ENCODE results near the gene SLC25A27. TPM values are rescaled to one million over a fixed set of nuclear protein-coding genes. Genes with fewer than 3 reads are reported as not detected.

The SLC25A27 gene
- total and polyA plus RNA-seq, 2 of the 4 experiments (the other 2 are of a cell fraction), result 1.3 TPM; not detected in 1

DNA sequence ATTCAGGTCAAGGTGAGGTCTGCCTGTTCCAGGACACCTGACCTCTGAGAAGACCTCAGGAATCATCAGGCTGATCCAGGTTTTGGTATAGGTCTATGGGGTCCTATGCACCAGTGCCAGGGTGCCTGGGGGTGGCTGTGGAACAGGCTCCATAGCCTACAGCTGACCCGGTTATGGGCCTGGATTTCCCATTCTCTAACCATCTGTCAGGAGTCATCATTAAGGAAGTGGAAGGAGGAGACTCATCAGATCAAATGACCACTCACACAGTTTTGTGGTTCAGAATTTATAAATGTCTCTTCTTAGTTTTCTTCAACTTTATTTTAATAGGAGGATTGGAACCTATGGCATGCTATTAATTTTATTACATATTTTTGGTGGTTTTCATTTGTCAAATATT lies 67.6 kb downstream of the SLC25A27 start:
- H4K8ac ChIP-seq (ENCODE audit: low read depth in 2 of 2, low read length in 2 of 2), result no peak overlapping the region
- no peak overlapping the region for H2BK15ac ChIP-seq (ENCODE audit: low read depth, low read length)
- no peaks in the 10 kb centered on the region for H3K79me1 ChIP-seq (ENCODE audit: low read depth in 1 of 2, low read length in 2 of 2)
- POLR2A ChIA-PET (ENCODE audit: unreplicated experiment), result no interaction called here
- intact Hi-C loops (cut with micrococcal nuclease), result no loop called here
- no peak overlapping the region for H2BK5ac ChIP-seq (ENCODE audit: low read depth, low read length, poor library complexity, severe bottlenecking)
- no peak overlapping the region for H2AK5ac ChIP-seq (ENCODE audit: low read depth, low read length)
- H2BK20ac ChIP-seq (ENCODE audit: low read depth, low read length), result no peak overlapping the region
- H3K56ac ChIP-seq (ENCODE audit: extremely low read depth, insufficient read depth, low read length), result no peak overlapping the region
- H3K36me3 ChIP-seq (ENCODE audit: control insufficient read depth, insufficient read depth, low read length), result no peaks in the 10 kb centered on the region
- no peaks in the 10 kb centered on the region for H3K9me3 ChIP-seq (ENCODE audit: control insufficient read depth, insufficient read depth, low read length)
- CTCF ChIA-PET, result no interaction called here
- no peak for ATAC-seq (ENCODE audit: low read depth)
- no peaks in the 10 kb centered on the region for H3K4me1 ChIP-seq (ENCODE audit: control insufficient read depth, insufficient read depth, low read length)
- WGBS, 2 experiments (ENCODE audit: extremely low coverage in 2 of 2, insufficient read length in 1 of 2), result no CpG with 5 or more reads among the region's 1 CpG
- no peak overlapping the region for H3K9ac ChIP-seq (ENCODE audit: low read depth, low read length)
- no peak overlapping the region for H3K27ac ChIP-seq (ENCODE audit: insufficient read depth, low read length)
- no peak overlapping the region for H2AFZ ChIP-seq (replicated peaks; ENCODE audit: low read length, poor library complexity)
- no peaks in the 10 kb centered on the region for H3K9me1 ChIP-seq (ENCODE audit: insufficient read depth, low read length)
- no peak overlapping the region for H3K23ac ChIP-seq (ENCODE audit: low read depth, low read length)
- H3K4me3 ChIP-seq (ENCODE audit: insufficient read depth, low read depth, low read length), result no peak overlapping the region
- H4K5ac ChIP-seq (ENCODE audit: low read depth, low read length), result no peak overlapping the region
- no peak overlapping the region for H3K18ac ChIP-seq (ENCODE audit: low read depth, low read length)
- H2AK9ac ChIP-seq (replicated peaks; ENCODE audit: low read depth, low read length, poor library complexity), result no peak overlapping the region
- H3K27me3 ChIP-seq (ENCODE audit: control insufficient read depth, insufficient read depth, low read length), result no peaks in the 10 kb centered on the region
- BruUV-seq (replicated peaks), result no TSS peak
- H3K4me2 ChIP-seq (ENCODE audit: low read depth, low read length), result no peak overlapping the region
- H3K14ac ChIP-seq (replicated peaks; ENCODE audit: low read depth, low read length), result no peak overlapping the region
- no peaks in the 10 kb centered on the region for H4K20me1 ChIP-seq (ENCODE audit: insufficient read depth, low read length)
- TF ChIP-seq POLR2A (IDR thresholded peaks at IDR 0.05; ENCODE audit: low read depth, low read length) (no peak), BHLHE40 (IDR thresholded peaks at IDR 0.05; ENCODE audit: low read depth, low read length) (no peak), RAD21 (IDR thresholded peaks at IDR 0.05; ENCODE audit: low read length) (no peak), CEBPB (IDR thresholded peaks at IDR 0.05; ENCODE audit: low read depth, low read length) (no peak), MXI1 (IDR thresholded peaks at IDR 0.05; ENCODE audit: borderline replicate concordance, low read depth, low read length) (no peak), MAZ (IDR thresholded peaks at IDR 0.05; ENCODE audit: borderline replicate concordance, low read depth, low read length) (no peak), SMC3 (IDR thresholded peaks at IDR 0.05; ENCODE audit: low read depth, low read length) (no peak), RFX5 (IDR thresholded peaks at IDR 0.05; ENCODE audit: low read depth, low read length) (no peak), RCOR1 (IDR thresholded peaks at IDR 0.05; ENCODE audit: insufficient replicate concordance, low read length) (no peak), NFE2L2 (IDR thresholded peaks at IDR 0.05; ENCODE audit: low read depth, low read length) (no peak), MAFK (IDR thresholded peaks at IDR 0.05; ENCODE audit: low read depth, low read length) (no peak), CHD1 (IDR thresholded peaks at IDR 0.05; ENCODE audit: low read depth, low read length) (no peak), FOS (IDR thresholded peaks at IDR 0.05; ENCODE audit: low read depth, low read length) (no peak)
- TF ChIP-seq, protein P1, sequence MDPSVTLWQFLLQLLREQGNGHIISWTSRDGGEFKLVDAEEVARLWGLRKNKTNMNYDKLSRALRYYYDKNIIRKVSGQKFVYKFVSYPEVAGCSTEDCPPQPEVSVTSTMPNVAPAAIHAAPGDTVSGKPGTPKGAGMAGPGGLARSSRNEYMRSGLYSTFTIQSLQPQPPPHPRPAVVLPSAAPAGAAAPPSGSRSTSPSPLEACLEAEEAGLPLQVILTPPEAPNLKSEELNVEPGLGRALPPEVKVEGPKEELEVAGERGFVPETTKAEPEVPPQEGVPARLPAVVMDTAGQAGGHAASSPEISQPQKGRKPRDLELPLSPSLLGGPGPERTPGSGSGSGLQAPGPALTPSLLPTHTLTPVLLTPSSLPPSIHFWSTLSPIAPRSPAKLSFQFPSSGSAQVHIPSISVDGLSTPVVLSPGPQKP (IDR thresholded peaks at IDR 0.05; ENCODE audit: borderline replicate concordance, low read depth, low read length), result no peak
- TF ChIP-seq, protein P2, sequence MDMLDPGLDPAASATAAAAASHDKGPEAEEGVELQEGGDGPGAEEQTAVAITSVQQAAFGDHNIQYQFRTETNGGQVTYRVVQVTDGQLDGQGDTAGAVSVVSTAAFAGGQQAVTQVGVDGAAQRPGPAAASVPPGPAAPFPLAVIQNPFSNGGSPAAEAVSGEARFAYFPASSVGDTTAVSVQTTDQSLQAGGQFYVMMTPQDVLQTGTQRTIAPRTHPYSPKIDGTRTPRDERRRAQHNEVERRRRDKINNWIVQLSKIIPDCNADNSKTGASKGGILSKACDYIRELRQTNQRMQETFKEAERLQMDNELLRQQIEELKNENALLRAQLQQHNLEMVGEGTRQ (IDR thresholded peaks at IDR 0.05; ENCODE audit: low read depth, low read length), result no peak
- TF ChIP-seq, protein P3, sequence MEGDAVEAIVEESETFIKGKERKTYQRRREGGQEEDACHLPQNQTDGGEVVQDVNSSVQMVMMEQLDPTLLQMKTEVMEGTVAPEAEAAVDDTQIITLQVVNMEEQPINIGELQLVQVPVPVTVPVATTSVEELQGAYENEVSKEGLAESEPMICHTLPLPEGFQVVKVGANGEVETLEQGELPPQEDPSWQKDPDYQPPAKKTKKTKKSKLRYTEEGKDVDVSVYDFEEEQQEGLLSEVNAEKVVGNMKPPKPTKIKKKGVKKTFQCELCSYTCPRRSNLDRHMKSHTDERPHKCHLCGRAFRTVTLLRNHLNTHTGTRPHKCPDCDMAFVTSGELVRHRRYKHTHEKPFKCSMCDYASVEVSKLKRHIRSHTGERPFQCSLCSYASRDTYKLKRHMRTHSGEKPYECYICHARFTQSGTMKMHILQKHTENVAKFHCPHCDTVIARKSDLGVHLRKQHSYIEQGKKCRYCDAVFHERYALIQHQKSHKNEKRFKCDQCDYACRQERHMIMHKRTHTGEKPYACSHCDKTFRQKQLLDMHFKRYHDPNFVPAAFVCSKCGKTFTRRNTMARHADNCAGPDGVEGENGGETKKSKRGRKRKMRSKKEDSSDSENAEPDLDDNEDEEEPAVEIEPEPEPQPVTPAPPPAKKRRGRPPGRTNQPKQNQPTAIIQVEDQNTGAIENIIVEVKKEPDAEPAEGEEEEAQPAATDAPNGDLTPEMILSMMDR (conservative IDR thresholded peaks at IDR 0.05; ENCODE audit: low read depth, low read length), result no peak
- H2BK120ac ChIP-seq (ENCODE audit: low read depth, low read length), result no peak overlapping the region
- no peak for DNase-seq
- no peak overlapping the region for H3K4ac ChIP-seq (ENCODE audit: low read depth, low read length)
- H4K91ac ChIP-seq (ENCODE audit: insufficient read depth, low read depth, low read length), result no peak overlapping the region
- dilution Hi-C loops (cut with HindIII; ENCODE audit: low sequenced_read_pairs, unreplicated experiment), result no loop called here
- in situ Hi-C loops (cut with MboI; ENCODE audit: low sequenced_read_pairs), result no loop called here

Data from IMR-90 (cell line).